HL-60/S4 (cell line): ENCODE data around the gene CHPF.

Experiments
- in situ Hi-C: fragments of 300-500 bp; cut with MboI; formaldehyde crosslinking; loops from 2 replicates; pipeline ENCODE4 v1.14.3; 2022; ENCODE audit warnings: low sequenced_read_pairs

Gene CHPF

DNA sequence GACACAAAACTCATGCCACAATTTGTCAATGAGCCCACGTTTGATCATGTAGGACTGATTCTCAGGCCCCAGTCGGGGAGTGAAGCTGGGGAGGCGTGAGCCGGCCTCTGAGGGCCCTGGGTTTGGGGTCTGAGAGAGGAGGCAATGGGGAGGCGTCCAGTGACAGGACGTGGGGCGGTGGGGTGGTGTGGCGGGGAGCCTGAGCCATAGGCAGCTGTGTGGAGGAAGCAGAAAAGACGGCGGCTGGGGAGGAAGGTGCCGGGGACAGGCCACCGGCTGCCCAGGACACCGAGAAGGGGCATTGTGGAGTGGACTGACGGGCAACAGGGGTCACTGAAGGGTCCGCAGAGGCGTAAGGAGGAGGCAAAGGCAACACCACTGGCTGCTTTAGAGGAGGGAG is 7.2 kb downstream of the CHPF start:
- in situ Hi-C loops, result loop anchor here (10.0 kb wide), 1 partner anchor 108 kb away; no protein-coding TSS in a partner anchor

- in situ Hi-C loops, result loop anchor here (5.0 to 10.0 kb wide), 2 partner anchors 111 to 137 kb away; no protein-coding TSS in a partner anchor
These were observed 9.5 kb downstream of the CHPF start for GRCh38 chr2:219533930-219534661.

GRCh38 chr2:219532378-219532649 is 11.3 kb downstream of the CHPF start:
- in situ Hi-C loops, result loop anchor here (5.0 to 10.0 kb wide), 2 partner anchors 112 to 135 kb away; no protein-coding TSS in a partner anchor

GRCh38 chr2:219531639-219532377 is 11.8 kb downstream of the CHPF start:
- in situ Hi-C loops, result loop anchor here (5.0 to 10.0 kb wide), 2 partner anchors 113 to 135 kb away; no protein-coding TSS in a partner anchor

- in situ Hi-C loops, result loop anchor here (5.0 to 10.0 kb wide), 2 partner anchors 114 to 133 kb away; no protein-coding TSS in a partner anchor
These were observed 13.3 kb downstream of the CHPF start for GRCh38 chr2:219530048-219530963.

DNA sequence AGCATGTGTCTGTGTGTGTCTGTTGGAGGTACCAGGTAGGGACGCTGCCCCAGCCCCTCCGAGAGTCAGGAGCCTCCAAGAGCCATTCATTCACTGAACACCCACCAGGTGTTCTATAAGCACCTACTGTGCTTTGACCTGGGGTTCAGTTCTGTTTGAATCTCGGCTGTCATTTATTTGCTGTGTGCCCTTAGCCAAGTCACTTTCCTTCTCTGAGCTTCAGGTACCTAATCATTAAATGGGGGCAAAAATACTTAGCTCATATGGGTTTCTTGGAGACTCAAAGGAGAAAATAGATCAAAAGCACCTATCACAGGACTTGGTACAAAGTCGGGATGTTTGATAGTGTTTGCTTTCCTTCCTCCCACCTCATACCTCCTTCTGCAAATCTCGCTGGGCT is 16.1 kb downstream of the CHPF start:
- in situ Hi-C loops, result no loop called here

- in situ Hi-C loops, result no loop called here
These were observed 16.6 kb downstream of the CHPF start for GRCh38 chr2:219527076-219527394.

- in situ Hi-C loops, result no loop called here
These were observed 17.1 kb downstream of the CHPF start for GRCh38 chr2:219526320-219527075.

- in situ Hi-C loops, result no loop called here
These were observed 17.9 kb downstream of the CHPF start for GRCh38 chr2:219525533-219526232.

DNA sequence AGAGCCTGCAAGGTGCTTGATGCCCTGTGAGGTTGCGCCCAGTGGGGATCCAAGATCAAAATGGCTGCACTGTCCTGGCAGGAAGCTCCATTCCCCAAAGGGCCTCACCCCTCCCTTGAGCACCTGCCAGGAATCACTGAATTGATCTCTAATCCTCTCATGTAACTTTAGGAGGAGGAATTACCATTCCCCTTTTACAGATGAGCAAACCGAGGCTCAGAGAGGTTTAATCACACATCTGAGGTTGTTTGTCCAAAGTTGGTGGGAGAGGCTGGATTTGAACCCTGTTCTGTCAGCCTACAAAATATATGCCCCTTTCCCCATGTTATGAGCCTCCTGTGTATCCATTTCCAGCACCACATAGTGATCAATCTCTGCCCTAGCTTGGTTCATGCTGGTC is 18.8 kb downstream of the CHPF start:
- in situ Hi-C loops, result no loop called here

DNA sequence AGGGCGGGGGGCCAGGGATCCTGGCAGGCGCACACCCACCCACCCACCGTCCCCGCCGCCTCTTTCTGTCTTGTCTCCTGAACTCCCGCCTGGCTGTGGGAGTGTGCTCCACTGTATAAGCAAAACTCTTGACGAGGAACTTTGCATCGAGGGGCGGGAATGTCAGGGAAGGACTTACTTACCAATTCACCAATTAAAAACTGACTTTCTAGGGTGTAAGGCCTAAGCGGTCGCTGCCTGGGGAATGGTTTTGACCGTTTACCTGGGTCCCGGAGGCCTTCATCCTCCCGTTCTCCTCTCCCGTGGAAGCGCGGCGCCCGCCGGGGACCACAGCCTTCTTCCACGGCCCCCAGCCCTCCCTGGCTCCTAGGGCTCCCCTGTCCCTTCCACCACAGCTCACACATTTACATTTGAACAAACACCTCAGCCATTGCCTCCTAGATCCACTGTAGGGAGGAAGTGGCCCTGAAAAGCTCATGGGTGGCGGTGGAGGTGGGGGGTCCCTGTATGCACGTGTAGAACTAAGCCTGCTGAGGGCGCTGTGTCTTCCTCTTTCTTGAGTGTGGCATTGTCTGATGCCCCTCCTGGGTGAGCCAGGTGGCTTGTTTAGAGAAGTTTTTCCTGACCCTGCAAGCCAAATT is 20.5 kb downstream of the CHPF start:
- in situ Hi-C loops, result no loop called here

DNA sequence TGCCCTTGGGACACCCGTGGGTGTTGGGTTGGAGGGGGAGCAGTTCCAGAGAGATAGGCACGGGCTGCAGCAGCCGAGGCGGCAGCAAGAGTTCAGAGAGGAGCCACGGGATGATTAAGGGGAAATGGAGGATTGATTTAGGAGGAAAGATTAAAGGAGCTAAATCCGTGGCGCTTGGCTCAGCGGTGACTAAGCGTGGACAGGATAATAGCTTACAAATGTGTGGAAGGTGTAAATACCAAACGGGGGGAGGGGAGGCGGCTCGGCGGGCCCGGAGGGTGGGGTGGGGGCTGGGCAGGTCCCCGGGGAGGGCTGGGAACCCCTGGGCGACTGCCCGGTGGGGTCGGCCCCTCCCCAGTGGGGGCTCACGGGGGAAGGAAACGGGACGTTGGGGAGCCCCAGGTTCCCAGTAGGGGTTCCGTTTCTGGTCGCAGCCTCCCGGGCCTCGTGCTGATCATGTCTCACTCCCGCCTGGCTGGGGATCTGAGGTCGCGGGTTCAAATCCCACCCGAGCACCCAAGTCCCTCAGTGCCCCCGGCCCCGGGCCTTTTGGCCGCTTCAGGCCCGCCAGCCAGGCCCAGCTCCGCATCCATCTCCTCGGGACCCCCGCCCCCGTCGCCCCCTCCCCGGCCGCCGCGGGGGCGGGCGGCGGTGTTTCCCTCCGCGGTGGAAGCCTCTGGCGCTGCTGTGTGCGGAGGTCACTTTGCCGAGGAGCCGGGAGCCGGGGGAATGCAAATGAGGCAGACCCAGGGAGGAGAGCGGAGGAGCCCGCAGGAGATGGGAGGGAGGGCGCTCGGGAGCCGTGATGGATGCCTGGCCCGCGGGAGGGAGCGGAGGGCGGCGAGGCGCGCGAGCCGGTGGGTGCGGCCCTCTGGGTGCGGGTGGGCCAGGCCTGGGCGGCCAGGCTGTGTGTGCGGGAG is 21.2 kb downstream of the CHPF start:
- in situ Hi-C loops, result no loop called here

DNA sequence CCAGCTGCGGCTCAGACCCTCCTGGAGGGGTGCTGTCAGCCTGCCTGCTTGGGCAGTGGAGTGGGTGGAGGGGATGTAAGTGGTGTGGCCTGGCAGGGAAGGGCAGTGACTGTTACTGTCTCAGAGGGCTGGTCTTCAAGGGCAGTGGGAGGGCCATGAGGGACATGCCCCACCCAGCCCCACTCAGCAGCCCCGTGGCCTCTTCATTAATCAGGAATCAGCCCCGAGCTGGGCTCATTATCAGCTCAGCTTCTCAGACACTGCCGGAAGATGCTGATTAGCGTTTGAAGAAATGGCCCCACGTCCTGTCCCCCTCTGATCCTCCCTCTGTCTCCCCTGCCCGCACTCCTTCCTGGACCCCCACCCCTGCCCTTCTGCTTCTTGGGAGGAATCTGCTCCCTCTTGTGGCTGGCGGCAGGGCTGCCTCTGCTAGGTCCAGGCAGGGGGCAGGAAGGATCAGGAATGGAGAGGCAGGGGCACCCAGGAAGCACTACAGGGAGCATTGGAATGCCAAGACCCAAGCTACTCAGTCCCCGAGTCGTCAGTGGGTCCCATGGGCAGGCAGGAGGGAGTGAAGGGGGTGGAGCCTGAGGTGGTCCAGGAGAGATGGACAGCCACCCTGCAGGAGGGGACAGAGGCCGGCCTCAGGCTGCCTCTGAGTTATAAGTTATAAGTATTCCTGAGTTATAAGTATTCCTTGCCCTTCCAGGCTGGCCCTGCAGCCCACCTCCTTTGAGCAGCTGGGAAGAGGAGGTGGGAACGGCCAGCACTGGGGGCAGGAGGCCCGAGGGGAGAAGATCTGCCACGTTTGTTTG is 22.3 kb downstream of the CHPF start:
- in situ Hi-C loops, result no loop called here

DNA sequence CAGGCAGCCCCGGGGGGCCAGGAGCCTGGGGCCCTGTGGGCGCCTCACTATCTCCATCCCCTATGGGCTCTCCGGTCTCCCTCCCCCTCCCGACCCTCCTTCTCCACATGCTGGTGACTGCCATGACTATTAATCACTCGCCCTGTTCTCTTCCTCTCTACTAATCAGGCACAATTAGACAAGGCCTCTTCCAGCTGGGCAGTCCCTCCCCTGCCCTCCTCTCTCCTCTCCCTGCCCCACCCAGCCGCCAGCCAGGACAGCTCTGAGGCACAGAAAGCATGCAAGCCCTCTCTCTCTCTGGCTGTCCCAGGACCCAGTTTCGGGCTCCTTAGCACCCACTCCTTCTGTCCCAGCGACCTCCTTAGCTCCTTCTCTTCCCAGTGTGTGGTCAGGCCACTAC is 23.5 kb downstream of the CHPF start:
- in situ Hi-C loops, result no loop called here

GRCh38 chr2:219519526-219519916 is 24.1 kb downstream of the CHPF start:
- in situ Hi-C loops, result no loop called here

- in situ Hi-C loops, result no loop called here
These were observed 25.4 kb downstream of the CHPF start for GRCh38 chr2:219517954-219518778.

DNA sequence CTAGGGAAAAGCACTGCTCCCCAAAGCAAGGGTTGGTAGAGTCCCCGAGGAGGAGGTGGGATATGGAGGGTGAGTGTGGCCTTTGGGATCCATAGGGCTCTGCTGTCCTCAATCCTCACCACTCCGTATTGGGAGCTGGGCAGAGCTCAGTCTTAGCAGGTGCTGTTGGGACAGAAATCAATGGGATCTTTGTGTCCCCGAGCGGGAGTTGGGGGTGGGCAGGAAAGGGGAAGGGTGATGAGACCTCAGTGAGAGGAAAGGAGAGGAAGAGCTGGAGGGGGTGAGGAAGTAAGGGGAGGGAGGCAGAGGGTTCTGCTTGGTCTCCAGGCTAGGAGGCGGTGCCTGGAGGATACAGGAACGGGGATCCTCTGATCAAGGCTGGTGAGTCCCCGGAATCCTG is 26.7 kb downstream of the CHPF start:
- in situ Hi-C loops, result no loop called here
